Astrocyte (in vitro differentiated cells and primary cell): ENCODE data around the gene CASKIN1. TPM values are rescaled to one million over a fixed set of nuclear protein-coding genes. Genes with fewer than 3 reads are reported as not detected.
A peak's percentile ranks its signal among the peaks of the same experiment; 100 is the strongest.

Experiments used
- DNase-seq: peaks from one replicate; pipeline ENCODE4 v3.0.0-alpha.2; 2010; ENCODE audit warnings: low read depth
- FAIRE-seq: peaks from 2 replicates; lab custom pipeline; 2011; peaks lifted over from hg19 to GRCh38; lab: Jason Lieb, UNC
- H2AFZ ChIP-seq: 2 replicates; pipeline ENCODE4 v1.6.0; 2012; ENCODE audit warnings: low read depth, low read length, inconsistent platforms
- H3K27ac ChIP-seq: 2 replicates; pipeline ENCODE4 v1.5.1; 2011; ENCODE audit warnings: low read depth, low read length, inconsistent platforms
- H3K27me3 ChIP-seq: 2 replicates; pipeline ENCODE4 v1.6.0; 2011; ENCODE audit warnings: low read length, inconsistent platforms; ENCODE audit not compliant: insufficient read depth
- H3K36me3 ChIP-seq: 2 replicates; pipeline ENCODE4 v1.5.1; 2011; ENCODE audit warnings: low read length, inconsistent platforms; ENCODE audit not compliant: insufficient read depth
- H3K4me1 ChIP-seq: 2 replicates; pipeline ENCODE4 v1.5.1; 2011; ENCODE audit warnings: low read length, inconsistent platforms; ENCODE audit not compliant: insufficient read depth
- H3K4me2 ChIP-seq: 2 replicates; pipeline ENCODE4 v1.6.0; 2012; ENCODE audit warnings: low read length, inconsistent platforms
- H3K4me3 ChIP-seq: 2 replicates; pipeline ENCODE4 v1.5.1; 2011; ENCODE audit warnings: low read depth, mild to moderate bottlenecking, low read length, inconsistent platforms; ENCODE audit not compliant: insufficient read depth
- H3K79me2 ChIP-seq: 2 replicates; pipeline ENCODE4 v1.6.0; 2012; ENCODE audit warnings: mild to moderate bottlenecking, low read length, inconsistent platforms; ENCODE audit not compliant: insufficient read depth
- H3K9ac ChIP-seq: 2 replicates; pipeline ENCODE4 v1.6.0; 2012; ENCODE audit warnings: mild to moderate bottlenecking, low read length, inconsistent platforms
- H3K9me3 ChIP-seq: 2 replicates; pipeline ENCODE4 v1.5.1; 2012; ENCODE audit warnings: low read depth, mild to moderate bottlenecking, low read length, inconsistent platforms; ENCODE audit not compliant: insufficient read depth
- H4K20me1 ChIP-seq: 2 replicates; pipeline ENCODE4 v1.6.0; 2012; ENCODE audit warnings: low read length, inconsistent platforms; ENCODE audit not compliant: insufficient read depth
- H3K27ac Mint-ChIP-seq: one replicate; pipeline ENCODE4 v1.8.0; 2021; ENCODE audit warnings: mild to moderate bottlenecking, mixed read lengths; ENCODE audit not compliant: unreplicated experiment
- H3K27me3 Mint-ChIP-seq: one replicate; pipeline ENCODE4 v1.8.0; 2021; ENCODE audit warnings: low read depth, mixed read lengths; ENCODE audit not compliant: unreplicated experiment
- H3K36me3 Mint-ChIP-seq: one replicate; pipeline ENCODE4 v1.8.0; 2021; ENCODE audit warnings: low read depth, mixed read lengths; ENCODE audit not compliant: unreplicated experiment
- H3K4me1 Mint-ChIP-seq: one replicate; pipeline ENCODE4 v1.8.0; 2021; ENCODE audit warnings: low read depth, mixed read lengths; ENCODE audit not compliant: unreplicated experiment
- H3K4me3 Mint-ChIP-seq: one replicate; pipeline ENCODE4 v1.8.0; 2021; ENCODE audit warnings: mild to moderate bottlenecking, moderate library complexity, mixed read lengths; ENCODE audit not compliant: unreplicated experiment
- H3K9me3 Mint-ChIP-seq: one replicate; pipeline ENCODE4 v1.8.0; 2021; ENCODE audit warnings: mild to moderate bottlenecking, mixed read lengths; ENCODE audit not compliant: unreplicated experiment
- EZH2 ChIP-seq: IDR thresholded peaks from 2 replicates; pipeline ENCODE4 v1.6.1; 2012; ENCODE audit warnings: mild to moderate bottlenecking, low read length, inconsistent platforms; ENCODE audit not compliant: insufficient read depth
- total RNA-seq: library from RNA; stranded (reverse); gene quantifications from 2 replicates; pipeline ENCODE4 v1.2.1, GENCODE V29; 2021
- TF ChIP-seq, protein P1 (sequence below): IDR thresholded peaks from 2 replicates; pipeline ENCODE4 v1.5.1; 2011; ENCODE audit warnings: low read depth, mild to moderate bottlenecking, inconsistent platforms, low read length, moderate library complexity; ENCODE audit not compliant: insufficient read depth

The CASKIN1 gene
- total RNA-seq, 1 donor from 2014 or later = 0.66 TPM

DNA sequence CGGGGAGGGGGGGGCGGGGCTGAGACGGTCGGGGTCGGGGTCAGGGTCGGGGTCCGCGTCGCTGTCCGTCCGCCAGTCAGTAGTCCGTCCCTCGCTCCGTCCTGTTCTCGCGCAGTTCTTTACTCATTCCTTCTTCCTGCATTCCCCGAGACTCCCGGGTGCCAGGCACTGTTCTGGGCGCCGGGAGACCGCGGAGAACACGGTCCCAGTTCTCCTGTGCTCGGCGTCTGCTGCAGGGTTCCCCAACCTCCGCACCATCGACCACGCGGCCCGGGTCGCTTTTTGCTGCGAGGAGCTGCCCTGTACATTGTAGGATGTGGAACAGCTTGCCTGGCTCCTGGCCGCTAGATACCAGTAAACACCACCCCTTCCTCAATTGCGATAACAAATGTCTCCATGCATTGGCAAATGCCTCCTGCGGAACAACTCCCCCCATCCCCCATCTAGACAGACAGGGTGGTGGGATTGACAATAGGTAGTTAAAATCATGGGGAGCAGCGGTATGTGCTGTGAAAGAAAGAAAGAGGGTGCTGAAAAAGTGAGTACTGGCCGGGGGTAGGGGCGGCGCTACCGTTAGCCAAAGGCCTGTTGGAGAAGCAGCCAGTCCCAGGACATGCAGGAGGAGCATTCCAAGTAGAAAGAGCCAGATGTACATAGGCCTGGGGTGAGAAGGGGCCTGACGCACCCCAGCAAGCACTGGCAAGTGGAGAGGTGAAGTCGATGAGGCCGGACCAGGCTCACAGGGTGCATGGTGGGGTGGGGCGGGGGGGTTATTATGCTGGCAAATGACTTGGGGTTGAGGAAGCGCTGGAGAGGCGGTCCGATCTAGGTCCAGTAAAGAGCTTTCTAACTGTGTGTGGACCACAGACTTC is 40.2 kb downstream of the CASKIN1 start:
- peaks cover 26% of the 10 kb centered on the region for H3K4me1 Mint-ChIP-seq
- no peak for FAIRE-seq
- peak overlapping the region; percentile 92 for H3K4me2 ChIP-seq
- no peak for TF ChIP-seq EZH2
- TF ChIP-seq, protein P1, sequence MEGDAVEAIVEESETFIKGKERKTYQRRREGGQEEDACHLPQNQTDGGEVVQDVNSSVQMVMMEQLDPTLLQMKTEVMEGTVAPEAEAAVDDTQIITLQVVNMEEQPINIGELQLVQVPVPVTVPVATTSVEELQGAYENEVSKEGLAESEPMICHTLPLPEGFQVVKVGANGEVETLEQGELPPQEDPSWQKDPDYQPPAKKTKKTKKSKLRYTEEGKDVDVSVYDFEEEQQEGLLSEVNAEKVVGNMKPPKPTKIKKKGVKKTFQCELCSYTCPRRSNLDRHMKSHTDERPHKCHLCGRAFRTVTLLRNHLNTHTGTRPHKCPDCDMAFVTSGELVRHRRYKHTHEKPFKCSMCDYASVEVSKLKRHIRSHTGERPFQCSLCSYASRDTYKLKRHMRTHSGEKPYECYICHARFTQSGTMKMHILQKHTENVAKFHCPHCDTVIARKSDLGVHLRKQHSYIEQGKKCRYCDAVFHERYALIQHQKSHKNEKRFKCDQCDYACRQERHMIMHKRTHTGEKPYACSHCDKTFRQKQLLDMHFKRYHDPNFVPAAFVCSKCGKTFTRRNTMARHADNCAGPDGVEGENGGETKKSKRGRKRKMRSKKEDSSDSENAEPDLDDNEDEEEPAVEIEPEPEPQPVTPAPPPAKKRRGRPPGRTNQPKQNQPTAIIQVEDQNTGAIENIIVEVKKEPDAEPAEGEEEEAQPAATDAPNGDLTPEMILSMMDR = no peak
- peak; percentile 69 for DNase-seq
- H2AFZ ChIP-seq = peak overlapping the region; percentile 6
- no peaks in the 10 kb centered on the region for H3K27me3 Mint-ChIP-seq
- peaks cover 11% of the 10 kb centered on the region for H3K36me3 Mint-ChIP-seq
- H3K27ac Mint-ChIP-seq = peak overlapping the region; percentile 96
- H4K20me1 ChIP-seq = peaks cover 89% of the 10 kb centered on the region
- H3K36me3 ChIP-seq = peaks cover 7% of the 10 kb centered on the region
- peak overlapping the region; percentile 93 for H3K9ac ChIP-seq
- H3K4me1 ChIP-seq = peaks cover 72% of the 10 kb centered on the region
- peak overlapping the region; percentile 97 for H3K4me3 ChIP-seq
- peaks cover 92% of the 10 kb centered on the region for H3K79me2 ChIP-seq
- no peaks in the 10 kb centered on the region for H3K9me3 Mint-ChIP-seq
- H3K27ac ChIP-seq = peak overlapping the region; percentile 63
- no peaks in the 10 kb centered on the region for H3K9me3 ChIP-seq
- H3K4me3 Mint-ChIP-seq = peak overlapping the region; percentile 96
- H3K27me3 ChIP-seq = no peaks in the 10 kb centered on the region

DNA sequence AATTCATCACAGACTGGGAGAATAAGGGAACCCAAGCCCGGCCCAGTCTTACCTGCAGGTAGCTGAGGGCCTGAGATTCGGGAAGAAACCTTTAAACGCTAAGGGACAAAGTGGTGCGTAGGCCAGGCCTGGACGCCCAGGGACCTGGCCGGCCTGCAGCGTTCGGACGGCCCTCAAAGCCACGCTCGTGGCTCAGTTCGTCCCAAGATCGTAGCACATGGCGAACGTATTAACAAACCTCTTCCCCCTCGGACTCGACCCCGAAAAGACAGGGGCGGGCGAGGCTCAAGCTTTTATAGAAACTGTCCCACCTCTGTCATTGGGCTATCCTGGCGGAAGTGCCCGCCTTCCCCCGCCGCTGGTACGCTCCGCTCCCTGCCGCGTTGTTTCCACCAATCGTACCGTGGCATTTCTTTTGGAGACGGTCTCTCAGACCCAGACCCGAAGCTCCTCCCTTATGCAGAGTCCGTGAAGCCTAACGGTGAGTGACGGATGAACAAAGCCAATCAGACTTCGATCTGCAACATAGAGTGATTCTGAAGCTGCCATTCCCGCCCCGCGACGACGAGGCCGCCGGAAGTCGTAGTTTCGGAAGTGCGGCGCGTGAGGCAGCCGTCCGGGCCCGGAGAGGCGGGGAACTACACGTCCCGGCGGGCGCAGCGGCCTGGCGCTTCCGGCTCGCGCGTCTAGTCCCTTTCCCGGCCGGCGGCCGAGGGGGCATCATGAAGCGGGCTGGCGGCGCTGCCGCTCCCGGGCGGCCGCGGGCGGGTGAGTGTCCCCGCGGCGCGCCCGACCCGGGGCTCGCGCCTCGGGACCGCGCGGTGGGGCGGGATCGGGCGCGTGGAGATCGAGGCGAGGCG is 41.1 kb downstream of the CASKIN1 start, which contains the start of gene TRAF7:
TSS of gene TRAF7 (plus strand) at position 692 of the 860 bp plus-strand sequence. CDS start 8,139 bp downstream, outside the sequence.
- peaks cover 86% of the 10 kb centered on the region for H3K79me2 ChIP-seq
- H3K4me3 Mint-ChIP-seq = peak within 1 kb of the TSS; percentile 96
- peaks cover 7% of the 10 kb centered on the region for H3K36me3 ChIP-seq
- H3K4me1 ChIP-seq = peaks cover 75% of the 10 kb centered on the region
- H3K27me3 Mint-ChIP-seq = no peaks in the 10 kb centered on the region
- H2AFZ ChIP-seq = peak within 1 kb of the TSS; percentile 6
- H3K4me3 ChIP-seq = peak within 1 kb of the TSS; percentile 97
- H3K27ac Mint-ChIP-seq = peak within 1 kb of the TSS; percentile 96
- no peaks in the 10 kb centered on the region for H3K9me3 Mint-ChIP-seq
- H3K4me1 Mint-ChIP-seq = peaks cover 29% of the 10 kb centered on the region
- peaks cover 13% of the 10 kb centered on the region for H3K36me3 Mint-ChIP-seq
- peak within 1 kb of the TSS; percentile 66 for H3K27ac ChIP-seq
- H3K9ac ChIP-seq = peak within 1 kb of the TSS; percentile 96
- peak within 1 kb of the TSS; percentile 100 for H3K4me2 ChIP-seq
- DNase-seq (peak; percentile 100), FAIRE-seq (peak; percentile 79)
- peaks cover 92% of the 10 kb centered on the region for H4K20me1 ChIP-seq
- H3K27me3 ChIP-seq = no peaks in the 10 kb centered on the region
- no peak for TF ChIP-seq EZH2
- TF ChIP-seq, protein P1 = no peak
- H3K9me3 ChIP-seq = no peaks in the 10 kb centered on the region
